ENCODE measurements around the gene FGF5.

- TF ChIP-seq CTCF (IDR thresholded peaks at IDR 0.05; ENCODE audit: low read depth, low read length) (no peak), POLR2A (IDR thresholded peaks at IDR 0.05; ENCODE audit: extremely low read depth, insufficient read length) (no peak), MYC (IDR thresholded peaks at IDR 0.05; ENCODE audit: low read depth, low read length) (no peak), MAX (IDR thresholded peaks at IDR 0.05; ENCODE audit: low read depth, low read length) (no peak)
Observed at GRCh38 chr4:80309294-80310004, 43.0 kb downstream of the FGF5 start.
